Posterior cingulate gyrus (tissue), 11 donors: ENCODE results near the gene EIF1AD.
"Not testable (repeated sequence)": the region's sequence is repeated elsewhere in the genome, so short reads cannot be mapped to it uniquely, and the experiment has no call there.

Experiments
- DNase-seq, 10 donors: peaks; one replicate each; pipeline versions ENCODE4 v3.0.0 to v3.0.0-alpha.2; 2020 to 2021; ENCODE audit warnings: mixed read lengths in 3 of 10
- intact Hi-C: fragments of 100-400 bp; cut with DNase I; formaldehyde crosslinking; loops from one replicate; pipeline ENCODE4 v1.15.1; 2023

The EIF1AD gene

DNA sequence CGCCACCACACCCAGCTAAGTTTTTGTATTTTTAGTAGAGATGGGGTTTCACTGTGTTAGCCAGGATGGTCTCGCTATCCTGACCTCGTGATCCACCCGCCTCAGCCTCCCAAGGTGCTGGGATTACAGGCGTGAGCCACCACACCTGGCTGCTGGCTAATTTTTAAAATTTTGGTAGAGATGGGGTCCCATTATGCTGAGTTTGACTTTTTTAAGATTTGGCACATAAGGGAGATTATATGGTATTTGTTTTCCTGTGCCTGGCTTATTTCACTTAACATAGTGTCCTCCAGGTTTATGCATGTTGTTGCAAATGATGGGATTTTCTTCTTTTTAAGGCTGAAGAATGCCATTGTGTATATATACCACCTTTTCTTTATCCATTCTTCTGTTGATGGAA, 51.2 kb downstream of the EIF1AD start:
- DNase-seq, intact Hi-C loops: not testable (repeated sequence)

- DNase-seq, result peak in 3 of 10 donors; percentile 13 to 70 (median 54)
- intact Hi-C loops, result no loop called here
These were observed 54.3 kb downstream of the EIF1AD start for GRCh38 chr11:65947603-65948125.

DNA sequence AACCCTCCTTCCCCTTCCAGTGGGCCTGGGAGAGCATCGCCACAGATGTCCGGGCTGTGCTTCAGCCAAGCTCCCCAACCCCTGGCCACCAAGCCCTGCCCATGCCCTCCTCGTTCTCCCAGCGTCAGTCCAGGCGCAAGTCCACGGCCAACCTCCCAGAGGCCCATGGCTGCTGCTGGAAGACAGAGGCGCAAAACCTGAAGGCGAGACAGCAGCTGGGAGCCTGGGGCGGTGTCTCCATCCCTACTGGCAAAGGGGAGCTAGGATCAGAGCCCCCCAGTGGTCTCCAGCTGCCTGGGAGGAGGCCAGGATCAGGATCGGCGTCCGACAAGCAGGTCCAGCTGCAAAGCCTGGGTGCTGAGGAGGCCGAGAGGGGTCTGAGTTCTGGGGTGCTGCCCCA, 54.8 kb downstream of the EIF1AD start:
- intact Hi-C loops, result no loop called here
- peak in 2 of 10 donors; percentile 73 to 77 for DNase-seq

- intact Hi-C loops, result no loop called here
- peak in 1 of 10 donors; percentile 43 for DNase-seq
These were observed 55.3 kb downstream of the EIF1AD start for GRCh38 chr11:65946655-65947054.
